CD4-positive, alpha-beta T cell treated with Interleukin-17A for 4 hours (primary cell): ENCODE measurements around the gene MMAB.

Experiments
- DNase-seq: peaks from one replicate; pipeline ENCODE4 v3.0.0-alpha.2; 2020; ENCODE audit warnings: mixed read lengths

MMAB gene

DNA sequence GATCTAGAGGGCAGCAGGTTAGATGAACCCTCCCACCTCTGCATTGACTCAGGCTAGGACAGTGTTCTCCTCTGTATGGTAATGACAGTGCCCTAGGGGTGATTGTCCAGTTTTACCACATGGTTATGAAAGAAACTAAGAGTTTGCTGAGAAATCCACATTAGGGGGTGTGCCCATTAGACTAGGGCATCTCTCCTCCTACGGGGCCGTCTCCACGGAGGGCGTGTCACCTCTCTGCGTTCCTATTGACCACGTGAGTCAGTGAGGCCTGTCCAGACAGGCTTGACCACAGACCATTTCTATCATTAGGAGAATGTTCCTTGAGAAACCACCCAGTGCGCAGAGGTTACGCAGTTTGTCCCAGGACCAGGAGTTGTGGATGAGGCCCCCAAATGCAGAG lies 8.6 kb upstream of the MMAB start:
- DNase-seq: no peak

DNA sequence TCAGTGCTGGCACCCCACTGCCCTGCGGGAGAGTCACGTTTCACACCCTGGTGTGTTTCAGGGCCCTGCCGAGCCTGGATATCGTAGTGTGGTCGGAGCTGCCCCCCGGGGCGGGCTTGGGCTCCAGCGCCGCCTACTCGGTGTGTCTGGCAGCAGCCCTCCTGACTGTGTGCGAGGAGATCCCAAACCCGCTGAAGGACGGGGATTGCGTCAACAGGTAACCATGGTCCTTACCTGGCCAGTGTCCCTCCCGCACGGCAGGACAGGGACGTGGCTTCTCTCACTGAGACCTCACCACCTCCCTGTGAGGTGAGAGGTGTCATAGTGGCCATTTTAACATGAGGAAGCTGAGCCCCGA lies 8.0 kb upstream of the MMAB start:
- no peak for DNase-seq

DNA sequence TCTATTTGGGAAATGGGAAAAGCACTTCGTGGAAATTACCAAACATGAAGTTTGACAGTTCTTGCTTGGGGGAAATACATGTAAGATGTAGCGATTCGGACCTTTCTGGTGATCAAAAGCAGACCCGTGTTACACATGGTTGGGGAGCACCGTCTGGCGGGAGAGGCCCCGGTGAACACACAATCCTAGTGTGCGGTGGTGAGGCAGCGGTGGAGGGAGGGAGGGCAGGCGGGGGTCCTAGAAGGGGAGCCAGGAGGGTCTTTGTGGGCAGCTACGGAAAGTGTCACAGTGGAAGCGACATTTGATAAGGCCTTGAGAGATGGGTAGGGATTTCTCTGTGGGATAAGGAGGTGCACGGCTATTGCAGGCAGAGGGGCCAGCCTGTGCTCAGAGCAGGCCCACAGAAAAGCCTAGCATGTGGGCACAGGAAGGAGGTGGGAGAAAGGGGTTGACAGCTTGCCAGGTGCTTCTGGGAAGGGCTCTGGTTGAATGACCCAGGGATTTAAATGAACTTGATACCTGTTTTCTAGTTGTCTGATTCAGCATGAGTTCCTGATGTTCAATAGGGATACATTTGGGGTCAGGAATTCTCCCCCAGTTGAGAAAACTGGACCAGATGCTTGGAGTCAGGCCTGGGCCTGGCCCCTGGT lies 7.5 kb upstream of the MMAB start:
- no peak for DNase-seq

DNA sequence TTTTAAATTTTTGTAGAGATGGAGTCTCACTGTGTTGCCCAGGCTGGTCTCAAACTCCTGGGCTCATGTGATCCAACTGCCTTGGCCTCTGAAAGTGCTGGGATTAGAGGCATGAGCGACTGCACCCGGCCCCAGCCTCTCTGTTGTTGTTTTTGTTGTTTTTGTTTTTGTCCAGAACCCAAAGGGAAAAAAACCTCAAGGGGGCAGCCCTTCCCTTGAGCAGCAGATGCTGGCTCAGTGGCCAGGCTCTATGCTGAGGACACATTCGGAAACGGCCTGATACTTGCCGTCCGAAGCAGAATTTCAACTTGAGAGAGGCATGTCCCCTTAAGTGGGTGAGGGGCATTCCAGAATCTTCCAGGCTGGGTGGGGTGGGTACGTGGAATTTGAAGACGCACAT lies 7.0 kb upstream of the MMAB start:
- no peak for DNase-seq

DNA sequence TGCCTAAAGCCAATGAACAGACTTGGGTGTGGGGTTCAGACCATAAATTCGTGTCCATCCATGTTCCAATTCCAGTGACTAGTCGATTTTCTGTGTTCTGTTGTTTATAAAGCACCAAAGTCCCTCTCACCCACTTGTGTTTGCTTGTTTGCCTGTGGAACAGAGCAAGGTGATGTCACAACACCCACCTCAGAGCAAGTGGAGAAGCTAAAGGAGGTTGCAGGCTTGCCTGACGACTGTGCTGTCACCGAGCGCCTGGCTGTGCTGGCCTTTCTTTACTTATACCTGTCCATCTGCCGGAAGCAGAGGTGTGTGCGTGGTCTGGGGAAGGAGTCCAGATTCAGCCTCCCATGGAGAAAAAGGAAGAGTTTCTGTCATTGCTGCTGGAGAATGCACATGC lies 6.3 kb upstream of the MMAB start:
- no peak for DNase-seq

DNA sequence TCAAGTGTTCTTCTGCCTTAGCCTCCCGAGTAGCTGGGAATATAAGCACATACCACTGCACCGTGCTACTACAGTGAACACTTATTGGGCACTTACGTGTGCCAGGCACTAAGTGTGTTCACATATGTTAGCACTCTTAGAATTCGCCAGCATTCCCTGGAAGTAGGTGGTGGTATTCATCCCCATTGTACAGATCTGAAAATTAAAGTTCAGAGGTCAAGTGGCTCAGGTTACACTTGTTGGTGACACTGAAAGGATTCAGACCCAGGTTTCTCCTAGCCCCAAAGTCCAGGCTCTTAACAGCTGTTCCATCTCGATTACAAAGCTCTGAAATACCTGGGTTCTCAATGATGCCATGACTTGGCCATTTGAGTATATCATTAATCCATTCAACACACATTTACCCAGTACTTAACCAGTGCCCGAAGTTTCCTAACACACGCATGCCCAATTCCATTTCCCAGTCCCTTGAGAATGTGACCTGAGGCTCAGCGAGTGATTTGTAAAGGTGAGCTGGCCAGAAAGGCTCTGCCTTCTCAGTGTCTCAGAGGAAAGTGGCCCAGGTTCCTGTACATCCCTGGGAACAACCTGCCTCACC lies 5.1 kb upstream of the MMAB start:
- no peak for DNase-seq

DNA sequence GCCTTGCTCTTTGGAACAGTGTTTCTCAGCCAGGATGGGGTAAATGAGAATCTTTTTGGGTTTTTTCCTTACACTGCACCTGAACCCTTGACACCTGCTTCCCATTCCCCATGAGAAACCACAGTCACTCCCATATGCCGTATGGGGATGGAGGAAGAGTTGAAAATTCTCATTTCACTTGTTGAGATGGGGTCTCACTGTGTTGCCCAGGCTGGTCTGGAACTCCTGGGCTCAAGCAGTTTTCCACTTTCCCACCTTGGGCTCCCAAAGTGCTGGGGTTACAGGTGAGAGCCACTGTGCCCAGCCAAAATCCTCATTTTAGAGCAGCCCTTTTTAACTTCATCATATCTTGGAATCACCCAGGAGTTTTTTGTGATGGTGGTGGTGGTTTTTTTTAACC lies 4.0 kb upstream of the MMAB start:
- DNase-seq: no peak

DNA sequence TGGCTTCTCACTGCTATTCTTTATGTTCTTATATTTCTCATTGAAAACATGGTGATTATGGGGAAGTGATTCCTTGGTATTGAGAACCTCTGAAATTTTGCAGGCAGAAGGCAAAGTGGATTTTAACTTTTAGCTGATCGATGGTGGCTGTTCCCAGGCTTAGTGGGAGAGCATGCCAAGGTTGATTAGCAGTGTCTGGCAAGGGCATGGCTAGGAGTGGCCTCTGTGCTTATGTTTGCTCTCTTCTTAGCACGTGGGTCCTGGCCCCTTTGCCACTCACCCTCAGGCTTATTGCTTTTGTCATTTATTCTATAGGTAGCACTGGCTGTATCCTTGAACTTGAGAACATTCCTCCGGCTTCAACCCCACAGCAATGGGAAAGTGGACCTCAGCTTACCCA lies 2.4 kb upstream of the MMAB start:
- no peak for DNase-seq

DNA sequence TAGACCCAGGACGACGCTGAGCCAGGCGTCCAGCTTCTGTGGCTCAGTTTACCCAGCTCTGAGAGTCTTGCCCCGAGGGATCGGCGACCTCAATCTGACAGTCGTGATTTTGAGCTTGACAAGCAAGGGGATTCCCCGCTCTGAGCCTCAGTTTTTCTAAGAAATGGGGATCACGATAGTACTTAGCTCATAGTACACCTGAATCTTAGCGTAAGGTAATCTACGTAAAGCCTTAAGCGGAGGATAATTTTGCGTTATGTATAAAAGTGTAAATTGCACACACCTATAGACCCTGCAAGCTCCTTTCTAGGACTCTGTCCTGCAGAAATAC lies 575 bp upstream of the MMAB start:
- no peak for DNase-seq

DNA sequence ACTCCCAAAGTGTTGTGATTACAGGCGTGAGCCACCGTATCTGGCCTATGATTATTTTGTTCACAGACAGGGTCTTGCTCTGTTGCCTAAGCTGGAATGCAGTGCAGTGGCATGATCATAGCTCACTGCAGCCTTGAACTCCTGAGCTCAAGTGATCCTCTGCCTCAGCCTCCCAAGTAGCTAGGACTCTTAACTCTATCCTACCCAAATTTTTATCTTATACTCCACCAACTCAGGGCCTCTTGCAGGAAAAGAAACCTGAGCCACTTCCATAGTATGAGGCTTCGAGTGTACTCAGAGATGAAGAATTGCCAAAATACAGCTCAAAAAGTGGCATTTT lies 828 bp downstream of the MMAB start:
- DNase-seq: no peak

DNA sequence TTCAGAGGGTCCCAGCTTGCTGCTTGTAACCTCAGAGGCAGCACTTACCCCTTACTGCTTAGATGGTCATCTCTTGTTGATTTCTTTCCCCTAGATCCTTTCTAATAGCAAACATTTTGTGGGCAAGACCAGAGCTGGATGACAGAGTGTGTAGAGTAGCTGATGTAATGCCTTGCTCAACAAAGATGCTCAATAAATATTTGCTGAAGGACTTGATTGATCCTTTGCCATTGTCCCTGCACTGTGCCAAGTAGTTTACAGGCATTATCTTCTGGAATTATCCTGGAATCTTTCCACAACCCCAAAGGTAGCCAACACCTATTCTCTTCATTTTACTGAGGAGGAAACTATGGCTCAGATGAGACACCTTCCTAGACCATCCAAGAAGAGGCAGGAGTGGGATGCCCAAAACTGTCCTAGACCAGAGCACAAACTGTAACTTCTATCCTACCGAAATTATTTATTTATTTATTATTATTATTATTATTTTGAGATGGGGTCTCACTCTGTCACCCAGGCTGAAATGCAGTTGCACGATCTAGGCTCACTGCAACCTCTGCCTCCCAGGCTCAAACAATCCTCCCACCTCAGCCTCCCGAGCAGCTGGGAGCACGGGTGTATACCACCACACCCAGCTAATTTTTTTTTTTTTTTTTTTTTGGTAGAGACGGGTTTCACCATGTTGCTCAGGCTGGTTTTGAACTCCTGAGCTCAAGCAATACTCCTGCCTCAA lies 1.4 kb downstream of the MMAB start:
- DNase-seq: no peak

DNA sequence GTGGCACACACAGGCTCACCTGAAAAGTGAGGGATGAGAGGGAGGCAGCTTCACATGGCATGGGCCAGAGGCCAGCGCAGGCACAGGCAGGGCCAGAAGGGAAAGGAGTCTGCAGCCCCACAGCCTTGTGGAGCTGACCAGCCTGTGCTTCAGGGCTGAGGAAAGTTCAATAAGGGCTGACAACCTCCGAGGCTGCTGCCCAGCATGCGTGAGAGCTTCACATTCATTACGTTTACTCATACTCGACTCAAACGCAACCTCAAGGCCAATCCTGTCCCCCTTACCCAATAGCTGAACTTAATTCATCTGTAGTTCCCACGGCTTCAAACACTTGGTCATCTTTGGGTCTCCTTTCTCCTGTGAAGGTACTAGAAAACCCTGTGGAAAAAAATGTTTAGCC lies 4.8 kb downstream of the MMAB start:
- no peak for DNase-seq

DNA sequence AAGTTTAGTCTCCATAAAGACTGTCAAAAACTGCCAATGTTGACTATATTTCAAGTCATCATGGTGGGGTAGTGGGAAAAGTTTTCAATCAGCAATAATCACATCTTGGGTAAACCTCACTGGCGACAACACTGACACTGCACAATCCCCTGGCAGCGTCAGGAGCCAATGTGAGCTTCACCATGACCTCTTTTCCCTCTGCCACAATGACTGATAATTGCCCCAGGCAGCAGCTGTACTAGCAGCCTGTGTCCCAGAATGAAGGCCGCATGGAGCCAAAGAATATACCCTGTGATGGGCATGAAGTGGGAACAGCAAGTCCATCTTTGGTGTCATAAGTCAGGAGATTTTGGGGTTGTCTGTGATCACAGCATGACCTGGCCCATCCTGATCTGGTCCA lies 5.3 kb downstream of the MMAB start:
- DNase-seq: no peak

DNA sequence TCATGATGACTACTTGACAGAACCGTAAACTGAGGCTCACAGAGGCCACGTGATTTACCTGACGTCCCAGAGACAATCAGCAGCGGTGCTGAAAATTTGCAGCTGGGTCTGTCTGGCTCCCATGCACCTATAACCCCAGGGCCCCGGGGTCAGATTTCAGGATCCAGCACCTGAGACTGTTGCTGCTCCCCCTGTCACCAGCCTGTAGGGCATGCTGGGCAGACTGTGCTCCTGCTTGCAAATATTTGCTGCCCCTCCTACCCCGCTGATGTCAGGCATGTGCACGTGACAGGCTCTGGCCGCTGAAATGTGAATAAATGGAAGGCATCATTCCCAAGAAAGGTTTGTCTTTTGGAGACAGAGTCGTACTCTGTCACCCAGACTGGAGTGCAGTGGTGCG lies 6.0 kb downstream of the MMAB start:
- DNase-seq: no peak

DNA sequence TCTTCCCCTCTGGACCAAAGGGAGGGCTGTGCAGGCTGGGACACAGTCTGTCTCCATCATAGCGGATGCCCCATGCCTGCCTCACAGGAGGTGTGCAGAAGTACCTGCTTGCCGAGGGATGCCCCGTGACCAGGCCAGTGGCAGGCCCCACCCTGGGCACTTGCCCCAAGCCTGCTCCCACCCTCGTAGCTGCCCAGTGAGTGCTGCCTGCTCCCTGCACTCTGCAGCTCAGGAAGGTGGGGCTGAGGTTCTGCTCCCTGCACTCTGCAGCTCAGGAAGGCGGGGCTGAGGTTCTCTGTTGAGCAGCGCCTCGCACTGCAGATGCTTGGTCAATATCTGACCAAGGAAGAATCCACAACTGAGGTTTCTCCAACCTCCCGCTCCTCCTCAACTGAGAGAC lies 6.9 kb downstream of the MMAB start:
- DNase-seq: no peak

DNA sequence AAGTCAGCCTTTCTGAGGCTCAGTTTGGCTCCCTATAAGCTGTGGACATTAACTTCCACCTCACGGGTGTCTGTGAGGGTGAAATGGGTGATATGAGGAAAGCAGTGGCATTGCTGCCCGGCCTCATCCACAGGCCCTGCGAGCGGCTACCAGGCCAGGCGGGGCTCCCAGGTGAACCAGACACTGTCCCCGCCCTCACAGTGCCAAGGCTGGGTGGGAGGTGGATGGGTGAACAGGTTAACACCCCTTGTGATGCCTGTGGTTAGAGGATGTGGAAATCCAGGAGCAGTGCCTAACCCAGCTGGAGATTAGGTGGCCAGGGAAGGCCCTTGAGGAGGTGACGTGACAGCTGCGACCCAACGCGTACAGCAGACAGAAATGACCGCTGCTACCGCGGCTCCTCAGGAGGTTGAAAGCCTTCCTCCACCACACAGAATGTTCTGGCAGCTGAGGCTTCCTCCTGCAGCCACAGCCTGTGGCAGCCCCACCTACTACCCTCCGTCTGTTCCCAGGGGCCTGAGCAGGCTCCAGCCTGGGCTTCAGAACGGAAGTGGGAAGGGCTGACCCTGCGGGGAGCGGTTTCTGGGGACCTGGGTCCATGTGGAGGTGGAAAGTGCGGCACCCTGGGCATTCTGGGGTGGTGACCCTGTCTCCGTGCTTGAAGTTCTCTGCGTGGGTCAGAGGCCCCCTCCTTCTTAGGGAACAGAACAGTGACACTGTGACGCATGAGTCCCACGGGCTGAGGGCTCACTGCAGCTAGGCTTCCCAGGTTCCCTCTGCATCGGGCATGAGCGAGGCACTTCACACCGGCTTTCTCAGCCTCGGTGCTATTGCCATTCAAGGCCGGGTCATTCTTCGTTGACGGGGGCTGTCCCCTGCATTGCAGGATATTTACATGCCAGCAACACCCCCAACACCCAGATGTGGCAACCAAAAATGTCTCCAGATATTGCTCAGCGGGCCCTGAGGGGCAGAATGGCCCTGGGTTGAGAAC lies 9.7 kb downstream of the MMAB start:
- DNase-seq: no peak

DNA sequence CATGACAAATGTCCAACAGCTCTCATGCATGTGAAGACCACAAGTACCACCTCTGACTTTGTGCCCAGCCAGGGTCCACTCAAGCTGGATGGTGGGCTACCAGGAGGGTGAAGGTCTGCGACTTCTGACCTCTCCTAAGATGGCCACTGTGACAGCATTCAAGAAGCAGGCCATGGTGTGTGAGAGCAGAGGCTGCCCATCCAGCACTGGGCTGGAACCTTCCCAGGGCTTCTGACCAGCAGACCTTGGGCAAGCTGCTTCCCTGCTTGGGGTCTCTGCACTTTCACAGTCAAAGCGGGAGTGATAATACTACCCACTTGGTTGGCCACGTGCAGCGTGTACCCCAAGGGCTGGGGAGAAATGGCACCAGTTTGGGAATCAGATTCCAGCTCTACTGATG lies 10.4 kb downstream of the MMAB start:
- DNase-seq: no peak

DNA sequence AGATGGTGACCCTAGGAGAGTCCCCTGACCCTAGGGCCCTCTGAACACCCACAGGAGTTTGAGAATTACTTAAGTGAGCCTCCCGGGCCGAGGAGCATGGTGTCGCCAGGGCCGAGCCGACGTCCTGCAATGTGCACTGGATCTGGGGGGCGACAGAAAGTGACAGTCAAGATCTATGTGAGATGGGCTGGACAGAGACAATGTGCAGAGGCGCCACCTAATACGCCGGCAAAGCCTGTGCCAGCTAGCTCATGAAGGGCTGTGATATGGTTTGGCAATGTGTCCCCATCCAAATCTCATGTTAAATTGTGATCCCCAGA lies 11.6 kb downstream of the MMAB start:
- no peak for DNase-seq

DNA sequence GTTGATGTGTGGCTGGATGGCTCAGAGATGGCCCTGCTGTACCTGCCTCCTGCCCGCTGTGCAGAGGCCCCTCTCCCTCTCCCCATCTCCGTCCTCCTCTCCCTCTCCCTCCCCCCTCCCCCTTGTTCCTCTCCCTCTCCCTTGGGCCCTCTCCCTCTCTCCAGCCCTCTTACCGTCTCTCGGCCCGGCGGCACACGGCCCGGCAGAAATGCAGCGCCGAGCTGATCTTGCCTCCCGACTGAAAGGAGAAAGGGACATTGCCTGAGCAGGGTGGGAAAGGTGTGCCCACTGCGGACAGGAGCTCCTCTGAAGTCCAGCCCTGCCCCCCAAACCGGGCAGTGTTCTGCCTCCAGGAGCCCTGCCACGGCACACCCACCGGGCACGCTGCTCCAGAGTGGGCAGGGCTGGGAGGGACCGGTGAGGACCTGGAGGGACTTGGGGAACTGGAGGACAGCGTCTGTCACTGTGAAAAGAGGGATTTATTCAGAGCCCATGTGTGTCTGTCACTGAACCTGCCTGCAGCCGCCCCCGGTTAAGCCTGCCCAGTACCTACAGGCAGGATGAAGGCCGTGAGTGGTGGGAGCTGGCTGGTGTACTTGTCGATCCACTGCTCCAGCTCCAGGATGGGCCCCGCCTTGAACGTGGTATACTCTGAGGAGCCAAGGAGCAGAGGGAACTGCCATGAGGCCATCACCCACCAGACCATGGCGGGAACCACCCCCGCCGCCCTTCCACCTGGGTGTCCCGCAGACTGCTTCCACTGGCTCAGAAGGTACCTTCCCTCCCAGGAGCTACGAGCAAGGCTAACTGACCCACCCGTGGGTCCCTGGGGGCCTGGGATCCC lies 12.2 kb downstream of the MMAB start:
- DNase-seq: no peak

DNA sequence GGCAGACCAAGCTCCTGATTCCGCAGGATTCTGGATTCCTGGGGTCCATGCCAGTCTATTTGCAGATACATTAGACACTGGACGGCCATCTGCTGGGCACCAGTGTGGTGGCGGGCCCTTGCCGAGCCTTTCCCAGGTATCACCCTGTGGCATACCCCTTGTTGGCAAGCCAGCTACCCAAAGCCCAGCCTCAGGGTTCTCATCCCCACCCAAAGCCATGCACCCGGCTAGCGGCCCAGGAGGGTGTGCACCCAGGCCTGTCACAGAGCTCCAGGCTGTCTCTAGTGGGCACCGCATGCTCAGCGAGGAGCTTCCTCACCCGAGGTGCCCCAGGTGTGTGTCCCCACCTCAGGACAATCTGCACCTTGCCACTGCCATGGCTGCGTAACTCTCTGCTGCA lies 13.7 kb downstream of the MMAB start:
- no peak for DNase-seq

DNA sequence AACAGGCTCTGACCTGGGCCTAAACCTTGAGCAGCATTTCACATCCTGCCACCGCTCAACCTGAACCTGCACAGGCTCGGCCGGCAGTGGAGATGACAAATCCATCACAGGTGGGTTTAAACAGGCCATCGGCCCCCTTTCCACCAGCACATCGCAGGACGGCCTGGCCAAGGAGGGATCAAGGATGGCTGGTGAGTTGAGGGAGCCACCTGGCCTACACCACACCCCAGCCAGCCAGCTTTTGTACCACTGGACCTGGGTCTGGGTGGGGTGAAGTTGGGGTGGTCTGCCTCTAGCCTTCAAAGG lies 14.2 kb downstream of the MMAB start:
- no peak for DNase-seq

DNA sequence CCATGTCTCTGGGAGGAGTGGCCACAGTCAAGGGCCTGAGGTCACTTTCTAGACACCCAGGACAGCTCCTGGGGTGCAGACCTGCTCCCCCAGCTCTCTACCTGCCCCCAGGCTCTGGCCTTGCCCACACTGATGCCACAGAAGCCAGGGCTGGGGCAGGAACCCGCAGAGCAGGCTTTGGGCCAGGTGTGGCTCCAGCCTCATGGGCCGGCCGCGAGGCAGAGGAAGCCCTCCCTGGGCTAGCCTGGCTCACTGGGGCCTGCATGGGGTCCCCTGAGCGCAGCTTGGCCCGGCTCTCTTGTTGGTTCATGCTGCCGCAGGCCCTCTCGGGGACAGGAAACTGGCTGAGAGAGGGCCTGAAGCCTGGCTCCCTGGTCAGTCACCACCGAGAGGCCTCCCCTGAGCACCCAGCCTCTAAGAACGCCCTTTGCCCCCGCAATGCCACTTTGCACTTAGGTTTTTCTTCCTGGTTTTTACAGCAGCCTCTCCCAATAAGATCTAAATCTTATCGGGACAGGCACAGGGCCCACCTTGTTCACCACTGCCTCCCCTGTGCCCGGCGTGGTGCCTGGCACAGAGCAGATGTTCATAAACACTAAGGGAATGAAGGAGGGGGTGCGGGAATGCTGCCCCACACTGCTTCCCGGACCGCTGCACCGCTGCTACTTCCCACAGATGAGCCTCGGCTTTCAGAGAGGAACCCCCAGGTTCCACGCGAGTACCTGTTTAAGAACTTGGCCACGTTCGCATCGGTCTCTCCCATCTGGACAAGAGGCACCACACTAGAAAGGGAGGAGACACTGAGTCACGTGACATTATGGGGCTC lies 14.7 kb downstream of the MMAB start:
- DNase-seq: no peak
